CD14-positive monocyte (primary cell): ENCODE measurements around the gene APCDD1. TPM values are rescaled to one million over a fixed set of nuclear protein-coding genes. Genes with fewer than 3 reads are reported as not detected.

Experiments
- DNase-seq, 3 donors: peaks; one replicate each; pipeline ENCODE4 v3.0.0-alpha.2; 2011 to 2022
- H2AFZ ChIP-seq: 2 replicates; pipeline ENCODE4 v1.6.0; 2012; ENCODE audit warnings: mild to moderate bottlenecking, low read depth, low read length, inconsistent platforms; ENCODE audit not compliant: insufficient read depth, poor library complexity, severe bottlenecking
- H3K27ac ChIP-seq, 2 donors: 1 replicate in 1 of 2; 2 replicates in 1 of 2; pipeline ENCODE4 v1.5.1; 2012 to 2013; ENCODE audit warnings: low read length in 2 of 2, control low read depth in 1 of 2, inconsistent platforms in 1 of 2, low read depth in 1 of 2, mild to moderate bottlenecking in 1 of 2
- H3K27me3 ChIP-seq, 2 donors: one replicate each; pipeline versions ENCODE4 v1.6.0 to v1.6.1; 2011 to 2013; ENCODE audit warnings: low read length in 2 of 2; ENCODE audit not compliant: control insufficient read depth in 2 of 2, insufficient read depth in 2 of 2
- H3K36me3 ChIP-seq, 2 donors: replicated peaks in 1 of 2; 1 replicate in 1 of 2; 2 replicates in 1 of 2; pipeline versions ENCODE4 v1.5.1 to v1.6.1; 2012 to 2013; ENCODE audit warnings: low read length in 2 of 2, control low read depth in 1 of 2, inconsistent platforms in 1 of 2, mild to moderate bottlenecking in 1 of 2; ENCODE audit not compliant: insufficient read depth in 2 of 2, control insufficient read depth in 1 of 2
- H3K4me1 ChIP-seq, 2 donors: 1 replicate in 1 of 2; 2 replicates in 1 of 2; pipeline versions ENCODE4 v1.5.1 to v1.6.1; 2012 to 2013; ENCODE audit warnings: low read length in 2 of 2, control low read depth in 1 of 2, inconsistent platforms in 1 of 2, mild to moderate bottlenecking in 1 of 2, moderate library complexity in 1 of 2; ENCODE audit not compliant: insufficient read depth in 2 of 2, control insufficient read depth in 1 of 2
- H3K4me2 ChIP-seq: replicated peaks from 2 replicates; pipeline ENCODE3; 2012; ENCODE audit warnings: low read length, moderate library complexity, mild to moderate bottlenecking; ENCODE audit not compliant: poor library complexity, severe bottlenecking; ENCODE audit errors: extremely low read depth
- H3K4me3 ChIP-seq, 3 experiments: fragments of 200-600 bp in 1 of 3; sonication (generic) in 1 of 3; replicated peaks in 1 of 3; 1 replicate in 2 of 3; 2 replicates in 1 of 3; pipeline ENCODE4 v1.5.1; 2011 to 2013; ENCODE audit warnings: low read length in 3 of 3, mild to moderate bottlenecking in 3 of 3, control low read depth in 2 of 3, low read depth in 2 of 3, inconsistent platforms in 1 of 3, moderate library complexity in 1 of 3
- H3K79me2 ChIP-seq: 2 replicates; pipeline ENCODE4 v1.6.0; 2012; ENCODE audit warnings: mild to moderate bottlenecking, control low read depth, inconsistent platforms, low read length, moderate library complexity; ENCODE audit not compliant: insufficient read depth
- H3K9ac ChIP-seq: 2 replicates; pipeline ENCODE4 v1.6.0; 2017; ENCODE audit warnings: low read length, mild to moderate bottlenecking; ENCODE audit not compliant: insufficient read depth, poor library complexity, severe bottlenecking
- H3K9me3 ChIP-seq, 2 donors: replicated peaks in 1 of 2; 1 replicate in 1 of 2; 2 replicates in 1 of 2; pipeline versions ENCODE4 v1.5.1 to v1.6.1; 2012 to 2013; ENCODE audit warnings: low read length in 2 of 2, control low read depth in 1 of 2; ENCODE audit not compliant: control insufficient read depth in 1 of 2, insufficient read depth in 1 of 2
- H4K20me1 ChIP-seq: 2 replicates; pipeline ENCODE4 v1.6.0; 2012; ENCODE audit warnings: mild to moderate bottlenecking, low read length, control low read depth, moderate library complexity; ENCODE audit not compliant: insufficient read depth
- H3K27ac Mint-ChIP-seq, 7 donors: one replicate each; pipeline ENCODE4 v1.8.0; 2020; ENCODE audit warnings: mild to moderate bottlenecking in 7 of 7, mixed read lengths in 7 of 7, moderate library complexity in 6 of 7, inconsistent platforms in 2 of 7
- H3K27me3 Mint-ChIP-seq, 3 donors: one replicate each; pipeline ENCODE4 v1.8.0; 2021 to 2022; ENCODE audit warnings: low read depth in 3 of 3, mild to moderate bottlenecking in 3 of 3, mixed read lengths in 3 of 3, moderate library complexity in 3 of 3, inconsistent platforms in 1 of 3
- H3K36me3 Mint-ChIP-seq, 2 donors: one replicate each; pipeline ENCODE4 v1.8.0; 2020; ENCODE audit warnings: mixed read lengths in 2 of 2, inconsistent platforms in 1 of 2, mild to moderate bottlenecking in 1 of 2
- H3K4me1 Mint-ChIP-seq: one replicate; pipeline ENCODE4 v1.8.0; 2020; ENCODE audit warnings: mild to moderate bottlenecking, mixed read lengths
- H3K4me3 Mint-ChIP-seq, 2 donors: one replicate each; pipeline ENCODE4 v1.8.0; 2020; ENCODE audit warnings: mild to moderate bottlenecking in 2 of 2, mixed read lengths in 2 of 2, moderate library complexity in 1 of 2
- H3K9me3 Mint-ChIP-seq, 7 donors: one replicate each; pipeline ENCODE4 v1.8.0; 2020 to 2022; ENCODE audit warnings: mixed read lengths in 7 of 7, mild to moderate bottlenecking in 6 of 7, moderate library complexity in 6 of 7, inconsistent platforms in 2 of 7
- WGBS: methylation state at CpG from one replicate; pipeline ENCODE4 v1.1.5; 2013; ENCODE audit warnings: missing lambda C conversion rate; ENCODE audit not compliant: insufficient coverage; 5-methylcytosine and 5-hydroxymethylcytosine counted together
- intact Hi-C, 2 donors: fragments of 100-400 bp; cut with micrococcal nuclease; formaldehyde crosslinking; loops; one replicate each; pipeline versions ENCODE4 v1.15.0 to v1.15.1; 2023
- polyA plus RNA-seq, 3 donors: library from polyadenylated mRNA; depleted of rRNA in 1 of 3; unstranded in 2 of 3; stranded (reverse) in 1 of 3; fragments of 300-500 nt in 2 of 3; fragments of >200 nt in 1 of 3; fragmentation: Illumina TruSeq in 2 of 3; gene quantifications; 1 replicate in 2 of 3; 2 replicates in 1 of 3; pipeline ENCODE4 v1.2.3, GENCODE V29; 2012 to 2021
- TF ChIP-seq, protein P1 (sequence below): fragments of 200-600 bp; IDR thresholded peaks from one replicate; pipeline ENCODE4 v1.8.0; 2022; ENCODE audit warnings: antibody characterized with exemption, mild to moderate bottlenecking

The APCDD1 gene
- polyA plus RNA-seq, 3 donors = 1.2 to 4.8 (median 1.6) TPM

DNA sequence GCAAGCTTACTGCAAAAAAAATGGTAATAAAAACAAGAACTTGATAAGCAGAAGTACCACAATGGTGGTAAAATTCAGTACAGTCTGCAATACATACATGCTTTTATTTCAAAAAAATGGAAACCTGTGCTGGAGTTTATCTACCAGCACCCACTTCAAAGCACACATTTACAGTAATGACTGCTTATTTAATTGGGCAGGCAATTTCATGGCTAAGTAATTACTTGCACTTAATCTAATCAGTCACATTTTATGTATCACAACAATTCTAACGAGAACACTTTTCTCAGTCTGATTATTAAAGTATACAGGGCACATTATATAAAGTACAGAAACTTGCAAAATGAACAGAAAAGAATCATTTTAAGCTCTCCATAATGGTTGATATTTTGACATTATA lies 5.2 kb downstream of the APCDD1 start:
- intact Hi-C loops = no loop called here
- TF ChIP-seq, protein P1, sequence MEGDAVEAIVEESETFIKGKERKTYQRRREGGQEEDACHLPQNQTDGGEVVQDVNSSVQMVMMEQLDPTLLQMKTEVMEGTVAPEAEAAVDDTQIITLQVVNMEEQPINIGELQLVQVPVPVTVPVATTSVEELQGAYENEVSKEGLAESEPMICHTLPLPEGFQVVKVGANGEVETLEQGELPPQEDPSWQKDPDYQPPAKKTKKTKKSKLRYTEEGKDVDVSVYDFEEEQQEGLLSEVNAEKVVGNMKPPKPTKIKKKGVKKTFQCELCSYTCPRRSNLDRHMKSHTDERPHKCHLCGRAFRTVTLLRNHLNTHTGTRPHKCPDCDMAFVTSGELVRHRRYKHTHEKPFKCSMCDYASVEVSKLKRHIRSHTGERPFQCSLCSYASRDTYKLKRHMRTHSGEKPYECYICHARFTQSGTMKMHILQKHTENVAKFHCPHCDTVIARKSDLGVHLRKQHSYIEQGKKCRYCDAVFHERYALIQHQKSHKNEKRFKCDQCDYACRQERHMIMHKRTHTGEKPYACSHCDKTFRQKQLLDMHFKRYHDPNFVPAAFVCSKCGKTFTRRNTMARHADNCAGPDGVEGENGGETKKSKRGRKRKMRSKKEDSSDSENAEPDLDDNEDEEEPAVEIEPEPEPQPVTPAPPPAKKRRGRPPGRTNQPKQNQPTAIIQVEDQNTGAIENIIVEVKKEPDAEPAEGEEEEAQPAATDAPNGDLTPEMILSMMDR = no peak
- H3K4me1 Mint-ChIP-seq = peaks cover 16% of the 10 kb centered on the region
- H3K9me3 Mint-ChIP-seq = peaks cover 2 to 17% (median 9%) of the 10 kb centered on the region in 7 donors
- peaks cover 3 to 13% of the 10 kb centered on the region in 2 donors for H3K36me3 Mint-ChIP-seq
- Histone ChIP-seq H4K20me1 (no peaks in the 10 kb centered on the region), H3K27ac (no peak overlapping the region), H2AFZ (no peak overlapping the region), H3K9ac (no peak overlapping the region), H3K4me2 (no peak overlapping the region), H3K4me1 (peaks cover 12 to 13% of the 10 kb centered on the region in 2 donors), H3K27me3 (peaks cover 28 to 43% of the 10 kb centered on the region in 2 donors), H3K4me3 (no peak overlapping the region), H3K79me2 (no peaks in the 10 kb centered on the region), H3K9me3 (no peaks in the 10 kb centered on the region), H3K36me3 (no peaks in the 10 kb centered on the region)
- H3K4me3 Mint-ChIP-seq = no peak overlapping the region
- WGBS = no CpG with 5 or more reads among the region's 1 CpG
- H3K27ac Mint-ChIP-seq = no peak overlapping the region
- peaks cover 36 to 46% (median 38%) of the 10 kb centered on the region in 3 donors for H3K27me3 Mint-ChIP-seq
- no peak for DNase-seq

DNA sequence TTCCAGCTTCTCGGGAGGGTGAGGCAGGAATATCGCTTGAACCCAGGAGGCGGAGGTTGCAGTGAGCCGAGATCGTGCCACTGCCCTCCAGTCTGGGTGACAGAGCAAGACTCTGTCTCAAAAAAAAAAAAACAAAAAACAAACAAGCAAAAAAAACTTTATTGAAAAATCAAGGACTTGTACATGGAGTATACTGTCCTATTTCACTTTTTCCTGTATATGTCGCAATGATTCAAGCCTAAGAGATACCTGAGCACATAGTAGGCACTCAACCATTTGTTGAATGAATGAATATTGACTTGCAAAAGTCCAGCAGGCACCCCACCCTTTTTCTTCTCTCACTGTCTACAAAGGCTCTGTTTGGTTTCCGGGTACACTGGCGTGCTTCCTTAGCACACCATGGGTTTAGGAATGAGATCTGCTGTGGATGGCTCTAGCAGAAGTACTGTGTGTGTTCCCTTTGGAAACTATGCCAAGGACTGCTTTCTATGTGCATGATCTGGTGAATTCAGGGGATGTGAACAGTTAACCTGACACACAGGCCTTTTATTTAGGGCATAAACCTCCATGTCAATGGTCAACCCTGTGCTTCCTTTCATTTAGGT lies 6.1 kb downstream of the APCDD1 start:
- peaks cover 3 to 11% of the 10 kb centered on the region in 2 donors for H3K36me3 Mint-ChIP-seq
- WGBS = 100% methylated on average over 3 of the region's 8 CpGs
- H3K4me1 Mint-ChIP-seq = peaks cover 12% of the 10 kb centered on the region
- no peak overlapping the region for H3K4me3 Mint-ChIP-seq
- peaks cover 7% of the 10 kb centered on the region in 2 donors for H3K4me1 ChIP-seq
- no peak for DNase-seq
- TF ChIP-seq, protein P1 = no peak
- H3K27ac Mint-ChIP-seq = no peak overlapping the region
- no peaks in the 10 kb centered on the region for H3K9me3 ChIP-seq
- H3K4me2 ChIP-seq = no peak overlapping the region
- H3K79me2 ChIP-seq = no peaks in the 10 kb centered on the region
- H4K20me1 ChIP-seq = no peaks in the 10 kb centered on the region
- intact Hi-C loops = no loop called here
- peaks cover 26 to 37% of the 10 kb centered on the region in 2 donors for H3K27me3 ChIP-seq
- no peak overlapping the region for H3K9ac ChIP-seq
- no peak overlapping the region for H2AFZ ChIP-seq
- no peak overlapping the region for H3K4me3 ChIP-seq
- no peak overlapping the region for H3K27ac ChIP-seq
- H3K9me3 Mint-ChIP-seq = peaks cover 2 to 13% (median 8%) of the 10 kb centered on the region in 7 donors
- peaks cover 32 to 38% (median 34%) of the 10 kb centered on the region in 3 donors for H3K27me3 Mint-ChIP-seq
- no peaks in the 10 kb centered on the region for H3K36me3 ChIP-seq
